NCI-H2196 treated with DMSO at 0.1 percent for 48 hours (cell line): Measurements from ENCODE around the gene OR8H3.
"Not testable (repeated sequence)": the region's sequence is repeated elsewhere in the genome, so short reads cannot be mapped to it uniquely, and the experiment has no call there.

Source experiments
- DNase-seq: peaks from one replicate; lab custom pipeline; 2025; ENCODE audit not compliant: unreplicated experiment; lab: John Stamatoyannopoulos, UW

The OR8H3 gene

GRCh38 chr11:56122073-56122472 is at the start of gene OR8H3:
Gene OR8H3 (plus strand): TSS chr11:56122373. CDS start chr11:56122373, 0 bp downstream.
- no peak for DNase-seq

- DNase-seq, result no peak
These were observed 32.5 kb upstream of the OR8H3 start for GRCh38 chr11:56089697-56090096.

GRCh38 chr11:56093008-56093407 is 29.2 kb upstream of the OR8H3 start, which contains the start of gene OR8I2:
Gene OR8I2 (plus strand): TSS chr11:56093308. CDS start chr11:56093308, 0 bp downstream.
- DNase-seq, result no peak

- DNase-seq, result no peak
These were observed 18.9 kb upstream of the OR8H3 start, which contains the start of gene OR8H2 for GRCh38 chr11:56103210-56103737. Gene OR8H2 (plus strand): TSS chr11:56103687. CDS start chr11:56105043, 1,356 bp downstream.

GRCh38 chr11:56140151-56140661 is 18.0 kb downstream of the OR8H3 start, which contains the start of gene OR8J3:
Gene OR8J3 (minus strand): TSS chr11:56140201. CDS start chr11:56137718, 2,483 bp downstream.
- no peak for DNase-seq

GRCh38 chr11:56143681-56144080 is 21.5 kb downstream of the OR8H3 start:
- not testable (repeated sequence) for DNase-seq

- DNase-seq, result no peak
These were observed 29.2 kb downstream of the OR8H3 start for GRCh38 chr11:56151376-56151775.

GRCh38 chr11:56152333-56152732 is 30.2 kb downstream of the OR8H3 start:
- no peak for DNase-seq

GRCh38 chr11:56160217-56160616 is 38.0 kb downstream of the OR8H3 start, which contains the start of gene OR8K5:
Gene OR8K5 (minus strand): TSS chr11:56160317. CDS start chr11:56160317, 0 bp downstream.
- no peak for DNase-seq

GRCh38 chr11:56163804-56164203 is 41.6 kb downstream of the OR8H3 start:
- no peak for DNase-seq

GRCh38 chr11:56172256-56172830 is 50.2 kb downstream of the OR8H3 start:
- no peak for DNase-seq
